Ovary (tissue), 3 donors: ENCODE measurements around the gene SLC16A10.

Source experiments
- CTCF ChIP-seq, 3 donors: fragments of 450-650 bp in 2 of 3; fragments of 200-600 bp in 1 of 3; IDR thresholded peaks; one replicate each; pipeline versions ENCODE4 v1.5.1 to v1.8.0; 2016 to 2022; ENCODE audit warnings: antibody characterized with exemption in 3 of 3, mild to moderate bottlenecking in 1 of 3
- EP300 ChIP-seq: sonication (generic); formaldehyde crosslinking; IDR thresholded peaks from one replicate; pipeline ENCODE4 v1.6.1; 2017; ENCODE audit warnings: antibody characterized with exemption
- donor health status: DM: no; HTN: no; CAD: no.

GRCh38 chr6:111243095-111243494 lies 155.8 kb downstream of the SLC16A10 start:
- no peak for TF ChIP-seq EP300
- no peak for TF ChIP-seq CTCF (IDR thresholded peaks at IDR 0.05)
